Measurements from ENCODE around the gene ZNF503.

The ZNF503 gene, protein sequence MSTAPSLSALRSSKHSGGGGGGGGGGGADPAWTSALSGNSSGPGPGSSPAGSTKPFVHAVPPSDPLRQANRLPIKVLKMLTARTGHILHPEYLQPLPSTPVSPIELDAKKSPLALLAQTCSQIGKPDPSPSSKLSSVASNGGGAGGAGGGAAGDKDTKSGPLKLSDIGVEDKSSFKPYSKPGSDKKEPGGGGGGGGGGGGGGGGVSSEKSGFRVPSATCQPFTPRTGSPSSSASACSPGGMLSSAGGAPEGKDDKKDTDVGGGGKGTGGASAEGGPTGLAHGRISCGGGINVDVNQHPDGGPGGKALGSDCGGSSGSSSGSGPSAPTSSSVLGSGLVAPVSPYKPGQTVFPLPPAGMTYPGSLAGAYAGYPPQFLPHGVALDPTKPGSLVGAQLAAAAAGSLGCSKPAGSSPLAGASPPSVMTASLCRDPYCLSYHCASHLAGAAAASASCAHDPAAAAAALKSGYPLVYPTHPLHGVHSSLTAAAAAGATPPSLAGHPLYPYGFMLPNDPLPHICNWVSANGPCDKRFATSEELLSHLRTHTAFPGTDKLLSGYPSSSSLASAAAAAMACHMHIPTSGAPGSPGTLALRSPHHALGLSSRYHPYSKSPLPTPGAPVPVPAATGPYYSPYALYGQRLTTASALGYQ
- total RNA-seq = 0 to 0.91 (median 0.04) reads per million in 4 experiments

DNA sequence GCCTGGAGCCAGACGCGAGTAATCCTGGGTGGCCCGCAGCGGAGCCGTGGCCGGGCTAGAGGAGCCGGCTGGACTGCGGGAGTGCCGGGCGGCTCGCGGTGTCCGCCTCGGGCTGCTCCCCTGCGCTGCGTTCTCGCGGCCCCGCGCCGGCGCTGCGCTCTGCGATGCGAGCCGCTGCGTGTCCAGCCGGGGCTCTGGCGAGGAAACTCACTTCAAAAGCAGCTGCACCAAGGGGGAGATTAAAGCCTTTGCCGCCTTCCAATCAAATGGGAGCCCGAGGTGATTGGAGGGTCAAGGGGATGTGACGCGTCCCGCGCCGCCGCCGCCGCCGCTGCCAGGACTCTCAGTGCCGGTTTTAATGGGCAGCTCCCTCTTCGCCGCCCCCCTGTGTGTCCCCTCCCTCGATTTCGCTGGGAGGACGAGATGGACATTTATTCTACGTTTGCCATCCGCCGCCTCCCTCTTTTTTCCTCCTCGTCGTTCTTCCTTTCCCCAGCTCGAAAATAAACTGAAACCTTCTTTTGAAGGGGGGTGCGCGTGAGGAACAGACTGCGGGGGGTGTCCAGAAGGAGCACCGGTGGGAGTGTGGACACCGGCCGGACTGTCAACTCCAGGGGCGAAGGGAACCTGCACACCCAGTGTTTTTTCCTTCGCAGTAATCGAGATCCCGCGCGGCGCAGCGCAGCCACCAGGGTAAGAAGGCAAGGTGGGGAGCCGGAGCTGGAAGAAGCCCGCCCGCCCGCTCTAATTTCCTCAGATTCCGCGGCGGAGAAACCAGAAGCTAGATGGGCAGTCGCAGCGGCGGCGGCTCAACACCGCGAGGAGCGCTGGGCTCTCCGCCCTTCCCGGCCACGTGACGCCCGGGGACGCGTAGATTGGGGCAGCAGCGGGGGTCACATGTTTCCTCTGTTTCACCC lies at the start of gene ZNF503:
ZNF503 (minus strand) TSS at position 196 of the 917 bp plus-strand sequence. CDS start 345 bp downstream, outside the sequence.
- no peak for DNase-seq

DNA sequence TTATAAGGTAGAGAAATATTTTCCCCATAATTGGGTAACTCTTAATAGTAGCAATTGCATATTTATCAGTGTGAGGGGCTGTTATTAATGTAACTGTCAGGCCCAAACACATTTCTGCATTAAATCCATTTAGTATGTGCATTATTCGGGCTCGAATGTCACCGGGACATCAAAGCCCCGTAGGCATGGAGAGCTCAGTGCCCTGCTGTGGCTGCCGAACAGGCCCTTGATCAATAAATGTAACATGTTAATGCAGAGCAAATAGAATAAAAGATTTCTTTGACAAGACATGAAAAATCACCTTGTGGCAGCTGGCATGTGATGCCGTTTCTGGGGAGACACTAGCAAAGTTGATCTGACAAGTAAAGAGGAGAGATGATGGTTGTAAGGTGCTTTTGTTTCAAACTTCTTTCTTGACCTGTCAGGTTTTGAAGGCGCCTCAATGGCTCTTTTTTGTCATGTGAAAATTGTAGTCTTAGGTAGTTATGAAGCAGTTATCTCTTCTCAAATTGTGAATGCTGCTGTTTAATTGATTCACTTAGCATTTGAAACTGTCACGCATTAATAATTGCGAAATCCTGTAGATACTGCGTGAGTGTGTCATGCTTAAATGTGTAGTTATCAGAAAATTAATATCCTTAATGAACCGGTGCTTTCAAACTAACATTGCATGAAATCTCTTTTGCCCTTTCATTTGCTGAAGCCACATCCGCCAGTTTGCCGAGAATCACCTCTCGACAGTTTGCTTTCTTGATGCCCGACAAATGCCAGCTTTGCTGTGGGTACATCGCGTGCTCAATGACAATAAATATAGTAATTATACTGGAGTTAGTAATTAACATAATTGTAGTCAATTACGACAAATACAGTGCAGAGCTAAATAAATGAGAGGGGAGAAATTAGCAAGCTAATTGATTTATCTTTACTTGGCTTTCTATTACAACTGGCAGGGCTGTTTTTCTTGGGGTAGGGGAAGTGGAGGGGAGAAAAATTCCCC lies 49.4 kb upstream of the ZNF503 start:
- no peak for DNase-seq

DNA sequence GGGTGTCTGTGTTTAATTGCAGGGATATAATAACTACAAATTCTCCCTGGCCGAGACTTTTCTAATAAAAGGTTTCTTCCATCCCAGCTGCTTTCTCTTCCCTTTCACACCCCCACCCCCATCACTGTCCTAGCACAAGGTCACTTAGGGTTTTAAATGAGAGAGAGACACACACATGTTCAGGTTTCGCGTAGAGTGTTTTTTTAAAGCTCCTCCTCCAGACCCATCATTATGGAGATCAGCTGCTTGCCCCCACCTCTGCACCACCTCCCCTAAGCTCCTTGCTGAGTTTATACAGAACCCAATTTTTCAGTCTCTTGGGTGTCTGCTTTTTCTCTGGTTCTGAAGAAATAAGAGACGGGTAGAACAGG lies 48.5 kb upstream of the ZNF503 start:
- DNase-seq = no peak

DNA sequence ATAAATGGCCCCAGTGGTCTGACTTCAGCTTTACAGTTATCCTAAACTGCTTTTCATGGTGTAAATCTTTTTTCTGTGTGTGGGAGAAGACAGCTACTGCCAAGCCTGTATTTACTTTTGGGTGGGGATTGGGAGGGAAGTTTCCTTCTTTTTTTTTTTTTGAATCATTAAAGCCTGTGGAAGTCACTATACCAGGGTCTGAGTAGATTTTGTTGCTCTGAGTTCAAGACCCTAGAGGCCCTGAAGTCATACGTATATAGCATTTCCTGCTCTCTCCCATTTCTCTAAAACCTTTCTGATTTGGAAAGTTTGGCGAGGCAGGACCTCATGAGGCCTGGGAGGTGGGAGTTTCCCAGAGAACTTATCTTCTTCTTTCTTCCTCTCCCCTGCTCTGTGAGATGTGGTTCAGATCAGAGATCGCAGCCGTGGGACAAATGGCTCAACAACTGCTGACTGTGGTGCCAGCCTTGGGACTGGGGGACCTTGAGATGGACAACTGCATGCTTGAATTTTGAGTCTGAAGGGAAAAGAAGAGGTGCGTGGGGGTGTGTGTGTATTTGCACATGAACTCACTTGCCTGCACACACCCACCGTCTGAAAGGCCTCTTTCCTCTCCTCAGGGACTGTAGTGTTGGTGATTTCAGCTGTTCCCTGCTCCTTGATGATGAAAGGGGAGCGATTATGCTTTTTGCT lies 48.0 kb upstream of the ZNF503 start:
- DNase-seq = no peak

DNA sequence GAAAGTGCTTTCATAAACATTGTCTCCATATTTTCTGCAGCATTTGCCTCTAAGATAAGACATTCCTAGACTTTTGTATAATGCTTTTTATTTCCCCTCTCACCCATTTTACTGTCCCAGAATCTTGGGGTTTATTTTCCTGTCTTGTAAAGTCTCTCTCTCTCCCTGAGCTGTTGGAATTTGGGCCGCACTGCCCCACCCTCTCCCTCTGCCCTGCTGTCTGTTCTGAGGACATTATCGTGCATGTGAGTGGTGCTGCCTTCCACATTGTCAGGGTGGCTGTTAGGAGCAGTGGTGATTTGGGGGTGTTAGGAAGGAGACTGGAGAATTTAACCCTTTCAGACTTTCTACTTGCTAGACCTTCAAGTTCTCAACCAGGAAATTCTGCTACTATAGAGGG lies 46.6 kb upstream of the ZNF503 start:
- DNase-seq = no peak

DNA sequence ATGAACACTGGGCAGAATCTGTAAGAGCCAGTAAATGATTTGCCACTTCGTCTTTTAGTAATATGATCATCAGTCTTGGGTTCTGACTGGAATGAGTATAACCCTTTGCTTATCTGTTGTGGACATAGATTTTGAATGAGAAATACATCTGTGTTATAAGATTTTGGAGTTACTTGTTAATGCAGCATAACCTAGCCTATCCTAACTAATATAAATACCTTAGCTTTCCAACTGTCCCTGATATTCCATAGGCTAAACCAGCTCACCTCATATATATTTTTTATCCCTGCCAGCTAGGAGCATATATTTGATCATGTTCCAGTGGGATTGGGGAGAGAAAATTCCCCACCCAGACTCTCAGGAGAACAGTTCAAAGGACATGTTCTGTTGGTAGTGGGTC lies 44.9 kb upstream of the ZNF503 start:
- DNase-seq = no peak

DNA sequence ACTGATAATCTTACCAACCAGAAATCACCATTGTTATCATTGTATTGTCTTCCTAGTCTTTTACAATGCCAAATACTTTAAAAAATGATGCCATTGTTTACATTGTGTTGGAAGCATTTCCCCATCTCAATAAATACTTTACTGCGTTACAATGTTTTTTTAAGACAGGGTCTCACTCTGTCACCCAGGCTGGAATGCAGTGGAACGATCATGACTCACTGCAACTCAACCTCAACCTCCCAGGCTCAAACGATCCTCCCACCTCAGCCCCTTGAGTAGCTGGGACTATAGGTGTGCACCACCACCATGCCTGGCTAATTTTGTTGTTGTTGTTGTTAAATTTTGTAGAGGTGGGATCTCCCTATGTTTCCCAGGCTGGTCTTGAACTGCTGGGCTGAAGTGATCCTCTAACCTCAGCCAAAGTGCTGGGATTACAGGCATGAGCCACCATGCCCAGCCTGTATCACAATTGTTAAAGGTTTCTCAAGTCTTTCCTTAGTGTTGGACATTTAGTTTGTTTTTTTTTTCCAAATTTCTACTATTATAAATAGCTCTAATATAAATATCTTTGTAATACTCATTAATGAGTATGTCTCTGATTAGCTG lies 43.3 kb upstream of the ZNF503 start:
- DNase-seq = no peak

DNA sequence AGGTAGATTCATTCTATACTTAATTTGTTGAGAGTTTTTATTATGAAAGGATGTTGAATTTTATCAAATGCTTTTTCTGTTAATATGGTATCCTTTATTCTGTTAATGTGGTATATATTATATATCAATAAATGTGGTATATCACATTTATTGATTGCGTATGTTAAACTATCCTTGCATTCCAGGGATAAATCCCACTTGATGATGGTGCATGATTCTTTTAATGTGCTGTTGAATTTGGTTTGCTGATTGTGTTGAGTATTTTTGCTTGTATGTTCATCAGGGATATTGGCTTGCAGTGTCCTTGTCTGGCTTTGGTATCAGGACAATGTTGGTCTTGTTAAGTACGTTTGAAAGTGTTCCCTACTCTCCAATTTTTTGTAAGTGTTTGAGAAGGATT lies 41.8 kb upstream of the ZNF503 start:
- no peak for DNase-seq

DNA sequence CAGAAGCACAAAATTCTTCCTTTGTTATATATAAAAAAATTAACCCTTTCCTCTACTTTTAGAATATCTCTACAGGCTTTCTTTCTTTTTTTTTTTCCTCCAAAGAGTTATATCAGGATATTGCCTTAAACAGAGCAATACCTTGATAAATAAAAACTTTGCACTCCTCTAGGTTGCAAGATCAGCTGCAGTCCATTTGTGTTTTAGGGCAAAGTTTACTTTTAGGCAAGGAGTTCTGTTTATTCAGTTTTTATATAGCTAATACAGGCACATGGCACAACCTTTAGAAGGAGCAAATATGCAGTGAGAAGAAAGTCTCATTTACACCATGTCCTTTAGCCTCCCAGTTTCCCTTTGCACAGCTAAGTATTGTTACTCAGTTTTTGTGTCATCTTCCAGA lies 40.1 kb upstream of the ZNF503 start:
- DNase-seq = no peak

DNA sequence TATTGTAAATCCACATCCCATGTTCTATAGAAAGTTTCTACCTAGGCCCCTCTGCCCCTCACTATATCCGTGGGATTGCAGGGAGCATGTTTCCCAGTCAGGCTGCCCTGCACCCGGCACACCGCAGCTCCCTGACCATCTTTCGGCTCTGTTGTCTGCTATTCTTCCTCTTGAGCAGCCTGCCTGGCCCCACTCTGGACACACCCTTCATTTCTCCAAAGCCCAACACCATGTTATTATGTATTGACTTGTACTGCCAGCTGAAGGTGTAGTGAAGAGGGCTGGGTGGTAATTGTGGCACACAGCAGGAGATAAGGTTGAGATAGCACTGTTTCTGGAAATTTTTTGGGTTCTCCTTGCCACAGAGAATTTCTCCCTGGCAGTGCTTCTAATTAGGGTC lies 39.6 kb upstream of the ZNF503 start:
- no peak for DNase-seq

DNA sequence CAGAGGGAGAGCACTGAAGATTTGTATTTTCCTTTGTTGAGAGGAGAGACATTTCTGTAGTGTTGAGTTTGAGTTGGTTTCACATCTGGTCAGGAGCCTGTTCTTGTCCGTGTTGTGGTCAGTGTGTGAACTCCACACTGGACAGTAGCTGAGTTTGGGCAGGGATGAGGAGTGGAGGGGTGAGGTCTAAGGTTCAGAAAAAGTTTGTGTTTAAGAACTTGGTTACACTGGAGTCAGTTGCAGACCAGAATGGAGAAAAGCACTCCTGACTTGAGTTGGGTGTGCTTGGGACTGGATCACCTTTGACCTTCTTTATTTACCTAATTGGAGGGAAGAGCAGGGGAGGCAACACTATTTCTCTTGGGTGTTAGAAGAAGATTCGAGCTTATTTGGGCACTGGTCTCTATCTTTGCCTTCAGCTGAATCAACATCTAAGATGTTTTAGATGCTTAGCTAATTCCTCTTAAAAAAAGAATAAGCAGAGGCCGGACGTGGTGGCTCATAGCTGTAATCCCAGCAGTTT lies 38.8 kb upstream of the ZNF503 start:
- DNase-seq = no peak

DNA sequence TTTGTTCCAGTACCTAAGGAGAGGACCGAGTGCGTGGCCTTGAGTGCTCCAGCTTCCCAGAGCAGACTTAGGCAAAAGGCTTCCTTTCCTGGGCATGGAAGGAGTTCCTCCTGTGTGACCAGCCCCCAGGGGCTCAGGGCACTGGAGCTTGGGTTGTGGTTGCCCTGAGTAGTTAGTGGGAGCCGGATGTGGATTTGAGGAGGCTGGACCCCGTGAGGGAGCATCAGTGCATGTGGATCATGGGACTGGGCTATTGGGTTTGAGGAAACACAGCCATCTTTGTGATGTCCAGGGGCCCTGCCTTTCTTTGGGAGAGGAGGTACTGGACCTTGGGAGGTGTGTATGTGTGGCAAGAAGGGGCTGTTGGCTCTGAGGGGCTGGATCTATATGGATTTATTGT lies 38.2 kb upstream of the ZNF503 start:
- DNase-seq = no peak

DNA sequence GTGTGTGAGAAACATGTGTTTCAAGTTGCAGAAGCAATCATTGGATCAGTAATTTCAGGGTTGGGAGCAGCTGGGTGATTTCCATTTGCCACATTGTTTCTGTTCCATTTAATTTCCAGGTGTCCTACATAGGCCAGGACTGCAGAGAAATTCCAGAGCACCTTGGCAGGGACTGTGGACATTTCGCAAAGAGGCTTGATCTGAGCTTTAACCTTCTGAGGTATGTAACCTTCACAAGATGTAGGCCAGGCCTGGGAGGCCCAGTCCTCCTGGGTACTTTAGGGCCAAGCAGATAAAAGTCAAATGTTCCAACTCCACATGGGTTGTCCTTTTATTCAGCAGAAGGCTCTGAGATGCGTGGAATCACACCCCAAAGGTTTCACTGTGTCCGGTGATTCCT lies 36.7 kb upstream of the ZNF503 start:
- no peak for DNase-seq

DNA sequence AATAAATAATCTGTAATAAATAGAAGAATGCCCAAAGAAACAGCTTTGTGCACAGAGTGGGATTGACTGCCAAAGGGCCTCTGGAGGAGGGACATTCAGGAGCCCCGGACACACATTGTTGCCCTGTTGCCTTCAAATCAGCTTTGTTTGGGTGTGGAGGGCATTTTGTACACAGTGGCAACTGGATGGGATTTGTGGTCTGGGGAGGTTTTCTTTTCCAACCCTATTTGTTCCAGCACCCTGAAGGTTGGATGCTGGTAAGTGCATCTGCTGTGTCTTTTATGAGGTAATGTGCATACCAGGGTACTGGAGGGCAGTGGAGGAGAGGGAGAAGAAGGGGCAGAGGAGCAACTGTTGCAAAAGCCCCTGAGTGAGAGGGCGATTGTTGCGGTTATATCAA lies 36.1 kb upstream of the ZNF503 start:
- no peak for DNase-seq

DNA sequence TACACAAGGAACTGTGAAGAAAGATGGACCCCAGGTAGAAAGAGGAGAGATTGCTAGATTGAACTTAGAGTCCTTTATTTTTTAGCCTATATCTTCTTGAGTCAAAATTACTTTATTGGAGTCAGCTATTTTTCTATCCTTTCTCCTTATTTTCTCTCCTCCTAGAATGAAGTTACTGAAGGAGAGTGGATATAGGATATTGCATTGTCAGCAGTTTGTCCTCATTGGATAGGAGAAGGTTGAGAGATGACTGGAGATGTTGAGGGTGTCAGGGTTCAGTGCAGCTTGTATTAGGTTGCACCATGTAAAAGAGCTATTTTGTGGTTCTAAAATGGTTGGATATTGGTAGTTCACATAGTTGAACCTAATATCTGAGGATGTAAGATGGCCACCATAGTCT lies 35.3 kb upstream of the ZNF503 start:
- no peak for DNase-seq

DNA sequence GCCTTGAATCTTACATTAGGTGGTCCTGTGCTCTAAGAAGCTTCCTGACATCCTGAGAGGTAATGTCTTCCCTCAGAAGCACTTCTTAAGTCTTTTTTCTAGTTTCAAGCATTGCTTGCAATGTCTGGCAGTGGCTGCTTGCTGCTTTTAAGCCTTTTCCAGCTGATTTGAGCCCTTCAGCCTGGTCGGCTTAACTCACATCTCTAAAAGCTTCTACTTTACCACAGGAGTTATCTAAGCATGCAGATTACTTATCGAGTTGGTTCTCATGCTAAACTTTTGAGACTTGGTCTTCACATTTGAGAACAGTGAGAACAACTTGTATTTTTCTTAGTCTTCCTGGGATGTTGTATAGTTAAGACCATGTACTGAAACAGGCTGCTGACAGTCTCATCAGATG lies 33.7 kb upstream of the ZNF503 start:
- no peak for DNase-seq

DNA sequence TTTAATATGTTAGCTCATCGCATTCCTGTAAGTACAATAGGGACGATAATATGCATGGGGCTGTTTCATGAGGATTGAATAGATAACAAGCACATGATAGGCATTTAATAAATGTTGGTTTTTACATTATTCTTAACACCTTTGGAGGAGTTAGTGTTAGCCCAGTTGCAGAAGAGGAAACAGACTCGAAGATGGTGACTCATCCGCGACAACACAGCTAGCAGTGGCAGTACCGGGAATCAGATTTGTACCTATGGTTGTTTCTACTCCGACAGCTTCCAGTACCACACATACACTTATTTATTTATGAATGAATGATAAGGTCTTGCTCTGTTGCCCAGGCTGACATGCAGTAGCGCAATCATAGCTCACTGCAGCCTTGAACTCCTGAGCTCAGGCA lies 32.7 kb upstream of the ZNF503 start:
- DNase-seq = no peak

DNA sequence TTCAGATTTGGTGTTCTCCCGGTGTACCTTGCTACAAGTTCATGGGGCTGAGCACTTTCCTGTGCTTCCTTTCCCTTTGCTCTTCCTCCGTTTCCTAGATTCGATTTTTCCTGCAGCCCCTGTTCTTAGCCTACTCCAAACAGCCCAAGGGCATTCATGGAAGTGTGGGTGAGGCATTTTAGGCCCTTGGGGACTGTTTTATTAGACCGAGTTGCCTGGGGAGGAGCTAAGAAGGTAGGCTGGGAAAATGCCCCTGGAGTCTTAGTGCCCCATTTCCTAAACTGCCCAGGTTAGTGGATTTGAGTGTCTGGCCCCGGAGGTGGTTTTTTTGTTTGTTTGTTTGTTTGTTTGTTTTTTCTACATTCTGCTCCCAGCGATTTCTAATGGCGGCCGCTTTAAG lies 31.7 kb upstream of the ZNF503 start:
- no peak for DNase-seq

DNA sequence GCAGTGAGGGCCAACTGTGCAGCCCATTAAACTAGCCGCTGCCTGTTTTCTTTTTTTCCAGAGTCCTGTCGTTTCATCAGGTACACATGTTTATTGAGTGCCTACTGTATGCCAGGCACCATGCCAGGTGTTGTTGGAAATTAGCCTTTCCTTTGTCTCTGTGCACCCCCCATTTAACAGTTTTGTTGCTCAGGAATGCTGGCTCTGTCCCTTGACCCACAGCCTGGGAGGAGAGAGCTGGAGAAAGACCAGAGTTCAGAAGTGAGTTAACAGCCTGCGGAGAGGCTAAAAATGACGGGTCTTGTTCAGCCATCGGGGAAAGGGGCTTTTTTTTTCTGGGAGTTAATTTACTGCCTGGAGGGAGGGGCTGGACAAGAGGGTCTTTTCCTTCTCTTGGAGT lies 31.2 kb upstream of the ZNF503 start:
- no peak for DNase-seq

DNA sequence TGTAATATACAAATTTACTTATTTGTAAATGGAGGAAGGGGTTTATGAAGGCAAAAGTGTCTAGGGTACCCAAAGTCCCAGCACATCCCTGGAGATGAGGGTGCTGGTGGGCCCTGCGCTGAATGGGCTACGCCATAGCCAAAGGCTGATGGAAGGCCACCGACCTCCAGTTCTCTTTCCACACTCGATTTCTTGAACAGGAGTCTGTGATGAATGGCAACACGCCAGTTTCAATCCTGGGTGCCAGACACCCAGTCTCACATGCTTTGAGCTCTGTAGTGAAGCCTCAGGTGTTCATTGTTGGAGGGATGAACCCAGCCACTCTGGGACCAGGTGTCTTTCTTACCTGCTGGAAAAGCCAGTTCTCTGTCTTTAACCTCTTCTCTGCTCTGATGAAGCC lies 30.6 kb upstream of the ZNF503 start:
- no peak for DNase-seq
